GM12878 (cell line): ENCODE measurements around the gene SLAMF9. TPM values are rescaled to one million over a fixed set of nuclear protein-coding genes. Genes with fewer than 3 reads are reported as not detected.

Experiments
- ATAC-seq: fragments of 200-7000 bp; cut with Tn5 transposase; 3 replicates; pipeline ENCODE4 v1.9.1; 2020; ENCODE audit warnings: mild to moderate bottlenecking, moderate library complexity
- BruUV-seq: library from RNA; stranded (reverse); fragments of 400-500 nt; replicated peaks from 2 replicates; lab custom pipeline; 2021; lab: Mats Ljungman, UMichigan
- CTCF ChIA-PET: fragments of 300-600 bp; sonication (Branson Sonifier 250); formaldehyde crosslinking; extraction: SDS; loops from one replicate; lab custom pipeline; 2021; ENCODE audit warnings: inconsistent platforms; lab: Yijun Ruan, JAX
- POLR2A ChIA-PET: fragments of 350-600 bp; formaldehyde crosslinking; extraction: SDS; loops from one replicate; lab custom pipeline; 2021; ENCODE audit warnings: inconsistent platforms; lab: Charles Lee
- RAD21 ChIA-PET: fragments of 300-600 bp; sonication (Branson Sonifier 250); formaldehyde crosslinking; loops from one replicate; lab custom pipeline; 2023; ENCODE audit warnings: antibody characterized with exemption; ENCODE audit not compliant: unreplicated experiment; lab: Charles Lee
- SMC1A ChIA-PET: fragments of 300-600 bp; sonication (Branson Sonifier 250); formaldehyde crosslinking; loops from one replicate; lab custom pipeline; 2023; ENCODE audit not compliant: unreplicated experiment, uncharacterized antibody; lab: Charles Lee
- DNase-seq: peaks from one replicate; pipeline ENCODE4 v3.0.0-alpha.2; 2011; ENCODE audit warnings: low read depth, low spot score
- FAIRE-seq: peaks from 3 replicates; lab custom pipeline; 2011; peaks lifted over from hg19 to GRCh38; lab: Jason Lieb, UNC
- H2AFZ ChIP-seq: 2 replicates; pipeline ENCODE4 v1.6.0; 2011; ENCODE audit warnings: low read depth, low read length, control low read depth; ENCODE audit not compliant: control insufficient read depth
- H3K27ac ChIP-seq: 2 replicates; pipeline ENCODE4 v1.5.1; 2011; ENCODE audit warnings: control low read depth; ENCODE audit not compliant: control insufficient read depth, insufficient read depth
- H3K27me3 ChIP-seq, 2 experiments: replicated peaks in 1 of 2; 2 replicates each; pipeline versions ENCODE4 v1.6.0 to v1.6.1; 2011; ENCODE audit warnings: low read length in 1 of 2; ENCODE audit not compliant: control insufficient read depth in 2 of 2, insufficient read depth in 2 of 2
- H3K36me3 ChIP-seq, 2 experiments: 2 replicates each; pipeline ENCODE4 v1.5.1; 2011; ENCODE audit warnings: low read length in 1 of 2; ENCODE audit not compliant: control insufficient read depth in 2 of 2, insufficient read depth in 2 of 2
- H3K4me1 ChIP-seq: 2 replicates; pipeline ENCODE4 v1.6.1; 2011; ENCODE audit warnings: mild to moderate bottlenecking, low read length, moderate library complexity, mixed read lengths; ENCODE audit not compliant: control insufficient read depth, insufficient read depth
- H3K4me2 ChIP-seq: 2 replicates; pipeline ENCODE4 v1.6.0; 2011; ENCODE audit warnings: control low read depth; ENCODE audit not compliant: control insufficient read depth, insufficient read depth
- H3K4me3 ChIP-seq: fragments of 200-600 bp; sonication (generic); 2 replicates; pipeline ENCODE4 v1.5.1; 2016
- H3K79me2 ChIP-seq: 2 replicates; pipeline ENCODE4 v1.6.0; 2011; ENCODE audit warnings: low read length; ENCODE audit not compliant: control insufficient read depth, insufficient read depth
- H3K9ac ChIP-seq: 2 replicates; pipeline ENCODE4 v1.8.0; 2011; ENCODE audit warnings: low read length, control low read depth, mixed read lengths; ENCODE audit not compliant: control insufficient read depth, insufficient read depth
- H3K9me3 ChIP-seq: replicated peaks from 3 replicates; pipeline ENCODE4 v1.5.1; 2011; ENCODE audit warnings: mild to moderate bottlenecking, low read length; ENCODE audit not compliant: control insufficient read depth, insufficient read depth
- H4K20me1 ChIP-seq: 2 replicates; pipeline ENCODE4 v1.6.0; 2011; ENCODE audit not compliant: control insufficient read depth, insufficient read depth
- CBX5 ChIP-seq: sonication (generic); IDR thresholded peaks from 2 replicates; pipeline ENCODE4 v1.6.1; 2016; ENCODE audit warnings: low read depth, moderate library complexity, mild to moderate bottlenecking, inconsistent platforms
- CHD1 ChIP-seq: IDR thresholded peaks from 2 replicates; pipeline ENCODE4 v1.6.1; 2012; ENCODE audit warnings: low read depth, low read length, improper control_type of control experiment
- MTA2 ChIP-seq: fragments of 450-650 bp; IDR thresholded peaks from 2 replicates; pipeline ENCODE4 v1.6.1; 2016; ENCODE audit warnings: low read depth, mild to moderate bottlenecking, moderate library complexity
- NR2C2 ChIP-seq: IDR thresholded peaks from 2 replicates; pipeline ENCODE4 v1.6.1; 2011; ENCODE audit warnings: borderline replicate concordance, low read depth; ENCODE audit not compliant: control insufficient read depth, insufficient read length
- NRF1 ChIP-seq: conservative IDR thresholded peaks from 2 replicates; pipeline ENCODE4 v1.6.1; 2011; ENCODE audit warnings: mild to moderate bottlenecking, low read depth, low read length, improper control_type of control experiment
- TBL1XR1 ChIP-seq: IDR thresholded peaks from 2 replicates; pipeline ENCODE4 v1.6.1; 2012; ENCODE audit warnings: low read depth, low read length, improper control_type of control experiment
- WRNIP1 ChIP-seq: IDR thresholded peaks from 2 replicates; pipeline ENCODE4 v1.6.1; 2011; ENCODE audit warnings: low read depth, low read length, improper control_type of control experiment, borderline replicate concordance
- ZNF217 ChIP-seq: fragments of 450-650 bp; IDR thresholded peaks from 2 replicates; pipeline ENCODE4 v1.6.1; 2017; ENCODE audit warnings: antibody characterized with exemption, mild to moderate bottlenecking
- WGBS: methylation state at CpG from one replicate; pipeline ENCODE4 v1.1.6; 2016; ENCODE audit warnings: low lambda C conversion rate; ENCODE audit not compliant: insufficient replicate concordance, insufficient coverage; ENCODE audit errors: missing lambda C conversion rate; 5-methylcytosine and 5-hydroxymethylcytosine counted together
- in situ Hi-C: fragments of 300-500 bp; cut with MboI; formaldehyde crosslinking; loops from 9 replicates; pipeline ENCODE4 v1.14.3; 2018; ENCODE audit warnings: mixed read lengths
- intact Hi-C: fragments of 100-400 bp; cut with micrococcal nuclease; formaldehyde crosslinking; loops from one replicate; pipeline ENCODE4 v1.14.2; 2022; ENCODE audit not compliant: unreplicated experiment
- polyA plus RNA-seq, 11 experiments: library from polyadenylated mRNA; depleted of rRNA in 4 of 11; unstranded in 6 of 11; stranded (reverse) in 5 of 11; fragments of >200 nt; fragmentation: Nextera tagmentation in 4 of 11; fragmentation: Illumina TruSeq in 1 of 11; extraction: Ambion mirVana in 4 of 11; extraction: Trizol in 1 of 11; gene quantifications; 1 replicate in 1 of 11; 2 replicates in 10 of 11; pipeline versions ENCODE4 v1.2.1 to v1.2.3, GENCODE V29; 2011 to 2016; ENCODE audit warnings: inconsistent platforms in 2 of 11, missing spikeins in 2 of 11, low read depth in 1 of 11
- total RNA-seq, 4 experiments: library from RNA; depleted of rRNA in 3 of 4; stranded (reverse); fragments of >200 nt in 3 of 4; fragmentation: Illumina TruSeq in 1 of 4; extraction: Trizol in 1 of 4; gene quantifications; 2 replicates each; pipeline versions ENCODE4 v1.2.1 to v1.2.3, GENCODE V29; 2013 to 2021
- TF ChIP-seq, protein P1 (sequence below): IDR thresholded peaks from 2 replicates; pipeline ENCODE4 v1.6.1; 2011; ENCODE audit warnings: mild to moderate bottlenecking, low read depth, low read length, moderate library complexity; ENCODE audit not compliant: insufficient replicate concordance
- TF ChIP-seq, protein P2 (sequence below): fragments of 450-650 bp; IDR thresholded peaks from 2 replicates; pipeline ENCODE4 v1.6.1; 2017; ENCODE audit warnings: mild to moderate bottlenecking, moderate library complexity
- TF ChIP-seq, protein P3 (sequence below): IDR thresholded peaks from 2 replicates; pipeline ENCODE4 v1.6.1; 2011; ENCODE audit warnings: low read depth, low read length, improper control_type of control experiment, borderline replicate concordance

Gene SLAMF9
- total and polyA plus RNA-seq, 10 of the 15 experiments (the other 5 are each of a cell fraction or from before 2014, with no cell fraction given), result not detected

DNA sequence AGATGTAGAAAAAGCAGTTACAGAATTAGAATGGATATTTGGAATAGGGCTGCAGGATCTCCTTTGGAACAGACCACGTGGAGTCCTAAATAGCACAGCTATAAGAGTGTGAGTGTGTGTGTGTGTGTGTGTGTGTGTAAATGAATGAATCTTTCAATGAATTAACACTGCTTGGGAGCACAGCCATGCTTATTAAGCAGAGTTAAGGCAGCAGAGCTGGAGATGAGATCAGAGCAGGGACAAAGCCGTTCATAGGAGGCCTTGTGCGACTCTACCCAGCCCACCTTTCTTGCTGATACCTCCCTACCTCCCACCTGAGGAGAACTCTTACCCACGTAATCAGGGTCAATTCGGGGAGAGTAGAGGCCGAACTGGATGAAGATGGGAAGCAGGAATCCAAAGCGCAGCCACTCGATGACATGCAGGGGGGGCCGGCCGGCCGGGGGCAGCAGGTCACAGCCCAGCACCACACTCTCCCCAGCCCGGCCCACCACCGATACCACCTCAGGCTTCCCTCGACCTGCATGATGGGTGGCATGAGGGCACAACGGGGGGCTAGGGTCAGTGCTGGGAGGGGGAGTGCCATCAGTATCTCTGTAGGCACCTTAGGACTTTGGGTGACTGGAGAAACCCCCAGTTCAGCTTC lies 11.3 kb downstream of the SLAMF9 start (continued):
- TF ChIP-seq, protein P1, sequence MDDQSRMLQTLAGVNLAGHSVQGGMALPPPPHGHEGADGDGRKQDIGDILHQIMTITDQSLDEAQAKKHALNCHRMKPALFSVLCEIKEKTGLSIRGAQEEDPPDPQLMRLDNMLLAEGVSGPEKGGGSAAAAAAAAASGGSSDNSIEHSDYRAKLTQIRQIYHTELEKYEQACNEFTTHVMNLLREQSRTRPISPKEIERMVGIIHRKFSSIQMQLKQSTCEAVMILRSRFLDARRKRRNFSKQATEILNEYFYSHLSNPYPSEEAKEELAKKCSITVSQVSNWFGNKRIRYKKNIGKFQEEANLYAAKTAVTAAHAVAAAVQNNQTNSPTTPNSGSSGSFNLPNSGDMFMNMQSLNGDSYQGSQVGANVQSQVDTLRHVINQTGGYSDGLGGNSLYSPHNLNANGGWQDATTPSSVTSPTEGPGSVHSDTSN, result no peak
- no peak for TF ChIP-seq NR2C2
- TF ChIP-seq NRF1, result no peak
- TF ChIP-seq WRNIP1, result no peak

DNA sequence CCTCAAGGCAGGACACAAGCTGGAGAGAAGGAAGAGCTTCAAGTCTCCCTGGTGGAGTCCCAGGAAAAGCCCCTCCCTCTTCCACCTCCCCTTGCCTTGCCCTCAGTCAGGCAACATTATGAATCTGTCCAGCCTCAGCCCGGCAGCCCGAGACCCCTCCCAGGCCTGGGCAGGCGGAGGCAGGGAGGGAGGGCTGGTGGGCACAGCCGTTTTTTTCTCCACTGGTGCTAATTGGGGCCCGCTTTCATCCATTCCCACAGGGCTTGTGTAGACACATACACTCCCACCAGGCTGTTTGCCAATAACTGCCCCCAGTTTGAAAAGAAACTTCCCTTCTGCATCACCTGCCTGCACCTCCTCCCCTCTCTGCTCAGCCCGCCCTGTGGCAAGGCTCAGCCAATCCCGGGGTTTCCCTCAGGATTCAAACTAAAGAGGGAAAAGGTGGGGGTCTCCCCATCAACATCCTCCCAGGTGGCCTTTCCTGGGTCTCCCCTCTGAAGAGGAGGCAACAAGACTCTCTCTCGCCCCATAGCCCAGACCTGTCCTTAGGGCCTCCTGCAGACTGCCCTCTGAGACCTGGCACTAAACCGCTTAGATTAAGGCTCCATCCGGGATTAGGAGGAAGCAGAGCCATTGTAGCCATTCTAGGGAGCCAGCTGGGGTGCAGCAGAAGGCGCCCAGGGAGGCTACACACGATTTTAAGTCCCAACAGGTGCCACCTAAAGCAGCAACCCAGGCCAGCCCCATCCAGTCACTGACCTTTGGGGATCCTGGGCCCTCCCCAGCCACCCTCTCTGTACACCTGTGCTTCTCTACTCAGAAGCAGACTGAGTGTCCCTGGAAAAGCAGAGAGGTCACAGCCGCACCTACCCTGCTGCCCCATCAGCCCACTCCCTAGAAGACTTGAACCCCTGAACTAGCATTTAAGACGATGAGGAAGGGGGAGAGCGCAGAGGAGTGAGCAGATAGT lies 12.2 kb downstream of the SLAMF9 start:
- no peak for FAIRE-seq
- TF ChIP-seq CHD1, result no peak
- no peak for TF ChIP-seq TBL1XR1
- TF ChIP-seq, protein P2, sequence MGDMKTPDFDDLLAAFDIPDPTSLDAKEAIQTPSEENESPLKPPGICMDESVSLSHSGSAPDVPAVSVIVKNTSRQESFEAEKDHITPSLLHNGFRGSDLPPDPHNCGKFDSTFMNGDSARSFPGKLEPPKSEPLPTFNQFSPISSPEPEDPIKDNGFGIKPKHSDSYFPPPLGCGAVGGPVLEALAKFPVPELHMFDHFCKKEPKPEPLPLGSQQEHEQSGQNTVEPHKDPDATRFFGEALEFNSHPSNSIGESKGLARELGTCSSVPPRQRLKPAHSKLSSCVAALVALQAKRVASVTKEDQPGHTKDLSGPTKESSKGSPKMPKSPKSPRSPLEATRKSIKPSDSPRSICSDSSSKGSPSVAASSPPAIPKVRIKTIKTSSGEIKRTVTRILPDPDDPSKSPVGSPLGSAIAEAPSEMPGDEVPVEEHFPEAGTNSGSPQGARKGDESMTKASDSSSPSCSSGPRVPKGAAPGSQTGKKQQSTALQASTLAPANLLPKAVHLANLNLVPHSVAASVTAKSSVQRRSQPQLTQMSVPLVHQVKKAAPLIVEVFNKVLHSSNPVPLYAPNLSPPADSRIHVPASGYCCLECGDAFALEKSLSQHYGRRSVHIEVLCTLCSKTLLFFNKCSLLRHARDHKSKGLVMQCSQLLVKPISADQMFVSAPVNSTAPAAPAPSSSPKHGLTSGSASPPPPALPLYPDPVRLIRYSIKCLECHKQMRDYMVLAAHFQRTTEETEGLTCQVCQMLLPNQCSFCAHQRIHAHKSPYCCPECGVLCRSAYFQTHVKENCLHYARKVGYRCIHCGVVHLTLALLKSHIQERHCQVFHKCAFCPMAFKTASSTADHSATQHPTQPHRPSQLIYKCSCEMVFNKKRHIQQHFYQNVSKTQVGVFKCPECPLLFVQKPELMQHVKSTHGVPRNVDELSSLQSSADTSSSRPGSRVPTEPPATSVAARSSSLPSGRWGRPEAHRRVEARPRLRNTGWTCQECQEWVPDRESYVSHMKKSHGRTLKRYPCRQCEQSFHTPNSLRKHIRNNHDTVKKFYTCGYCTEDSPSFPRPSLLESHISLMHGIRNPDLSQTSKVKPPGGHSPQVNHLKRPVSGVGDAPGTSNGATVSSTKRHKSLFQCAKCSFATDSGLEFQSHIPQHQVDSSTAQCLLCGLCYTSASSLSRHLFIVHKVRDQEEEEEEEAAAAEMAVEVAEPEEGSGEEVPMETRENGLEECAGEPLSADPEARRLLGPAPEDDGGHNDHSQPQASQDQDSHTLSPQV, result no peak
- no peak for TF ChIP-seq ZNF217
- TF ChIP-seq, protein P3, sequence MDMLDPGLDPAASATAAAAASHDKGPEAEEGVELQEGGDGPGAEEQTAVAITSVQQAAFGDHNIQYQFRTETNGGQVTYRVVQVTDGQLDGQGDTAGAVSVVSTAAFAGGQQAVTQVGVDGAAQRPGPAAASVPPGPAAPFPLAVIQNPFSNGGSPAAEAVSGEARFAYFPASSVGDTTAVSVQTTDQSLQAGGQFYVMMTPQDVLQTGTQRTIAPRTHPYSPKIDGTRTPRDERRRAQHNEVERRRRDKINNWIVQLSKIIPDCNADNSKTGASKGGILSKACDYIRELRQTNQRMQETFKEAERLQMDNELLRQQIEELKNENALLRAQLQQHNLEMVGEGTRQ, result no peak
- TF ChIP-seq MTA2, result no peak
- TF ChIP-seq CBX5, result no peak

More for the DNA sequence above, 12.2 kb downstream of the SLAMF9 start:
- Histone ChIP-seq H4K20me1 (no peaks in the 10 kb centered on the region), H3K9ac (no peak overlapping the region), H3K79me2 (no peaks in the 10 kb centered on the region), H3K9me3 (no peaks in the 10 kb centered on the region), H2AFZ (no peak overlapping the region), H3K4me2 (no peak overlapping the region), H3K4me1 (peaks cover 15% of the 10 kb centered on the region), H3K4me3 (no peak overlapping the region), H3K27ac (no peak overlapping the region), H3K36me3 (no peaks in the 10 kb centered on the region), H3K27me3 (peaks cover 6 to 26% of the 10 kb centered on the region in 2 experiments)
- intact Hi-C loops (no loop called here), in situ Hi-C loops (no loop called here)
- BruUV-seq, result no TSS peak
- RAD21 ChIA-PET, result interaction anchor here (12.4 kb wide), 1 partner anchor 66 kb away, joined by 113 read pairs; no protein-coding TSS in a partner anchor
- SMC1A ChIA-PET, result interaction anchor here (0.5 to 1.3 kb wide), 2 partner anchors 64 to 1788 kb away, joined by 3 to 6 read pairs; no protein-coding TSS in a partner anchor
- CTCF ChIA-PET, result interaction anchor here (1.2 to 22.4 kb wide), 2 partner anchors 13 to 62 kb away, joined by 3 to 422 read pairs; no protein-coding TSS in a partner anchor
- ATAC-seq (no peak), DNase-seq (no peak)
- POLR2A ChIA-PET, result no interaction called here
- 42% methylated on average over 12 of the region's 15 CpGs for WGBS
